Keratinocyte (primary cell): Measurements from ENCODE around the gene SLC39A10. TPM values are rescaled to one million over a fixed set of nuclear protein-coding genes. Genes with fewer than 3 reads are reported as not detected.

Experiments used
- DNase-seq: peaks from one replicate; pipeline ENCODE4 v3.0.0-alpha.2; 2011; ENCODE audit warnings: low read depth, missing footprints, low spot score
- FAIRE-seq: peaks from 2 replicates; lab custom pipeline; 2011; peaks lifted over from hg19 to GRCh38; lab: Jason Lieb, UNC
- H2AFZ ChIP-seq: 2 replicates; pipeline ENCODE4 v1.6.0; 2012; ENCODE audit warnings: low read length, control low read depth, inconsistent platforms; ENCODE audit not compliant: control insufficient read depth
- H3K27ac ChIP-seq: 2 replicates; pipeline ENCODE4 v1.5.1; 2011; ENCODE audit warnings: low read length; ENCODE audit not compliant: control insufficient read depth, insufficient read depth
- H3K27me3 ChIP-seq: 3 replicates; pipeline ENCODE4 v1.6.0; 2011; ENCODE audit warnings: low read length; ENCODE audit not compliant: control insufficient read depth, insufficient read depth; ENCODE audit errors: extremely low read depth
- H3K36me3 ChIP-seq, 2 experiments: 2 replicates in 1 of 2; 3 replicates in 1 of 2; pipeline ENCODE4 v1.5.1; 2011; ENCODE audit warnings: low read length in 2 of 2, mild to moderate bottlenecking in 1 of 2; ENCODE audit not compliant: control insufficient read depth in 2 of 2, insufficient read depth in 2 of 2; ENCODE audit errors: extremely low read depth in 1 of 2
- H3K4me1 ChIP-seq: 3 replicates; pipeline ENCODE4 v1.5.1; 2011; ENCODE audit warnings: low read length; ENCODE audit not compliant: control insufficient read depth, insufficient read depth; ENCODE audit errors: extremely low read depth
- H3K4me2 ChIP-seq: 3 replicates; pipeline ENCODE4 v1.6.0; 2011; ENCODE audit warnings: low read depth, low read length; ENCODE audit not compliant: control insufficient read depth, insufficient read depth; ENCODE audit errors: extremely low read depth
- H3K4me3 ChIP-seq, 3 experiments: fragments of 200-600 bp in 1 of 3; sonication (generic) in 1 of 3; 2 replicates in 2 of 3; 3 replicates in 1 of 3; pipeline ENCODE4 v1.5.1; 2011 to 2016; ENCODE audit warnings: low read length in 3 of 3, mild to moderate bottlenecking in 3 of 3, control low read depth in 2 of 3, inconsistent platforms in 1 of 3, low read depth in 1 of 3, mixed read lengths in 1 of 3, mixed run types in 1 of 3, moderate library complexity in 1 of 3; ENCODE audit not compliant: control insufficient read depth in 2 of 3, insufficient read depth in 2 of 3; ENCODE audit errors: extremely low read depth in 1 of 3
- H3K79me2 ChIP-seq: 2 replicates; pipeline ENCODE4 v1.6.0; 2012; ENCODE audit warnings: low read length; ENCODE audit not compliant: control insufficient read depth, insufficient read depth
- H3K9ac ChIP-seq: 3 replicates; pipeline ENCODE4 v1.6.0; 2011; ENCODE audit warnings: low read length; ENCODE audit not compliant: control insufficient read depth, insufficient read depth; ENCODE audit errors: extremely low read depth
- H3K9me1 ChIP-seq: 3 replicates; pipeline ENCODE4 v1.6.0; 2011; ENCODE audit warnings: low read length; ENCODE audit not compliant: control insufficient read depth, insufficient read depth; ENCODE audit errors: extremely low read depth
- H3K9me3 ChIP-seq: 2 replicates; pipeline ENCODE4 v1.5.1; 2012; ENCODE audit warnings: low read depth, low read length; ENCODE audit not compliant: control insufficient read depth
- H4K20me1 ChIP-seq: 3 replicates; pipeline ENCODE4 v1.6.0; 2011; ENCODE audit warnings: low read length; ENCODE audit not compliant: control insufficient read depth, insufficient read depth; ENCODE audit errors: extremely low read depth
- CTCF ChIP-seq, 3 experiments: IDR thresholded peaks in 1 of 3; conservative IDR thresholded peaks in 1 of 3; optimal IDR thresholded peaks in 1 of 3; 2 replicates in 2 of 3; 3 replicates in 1 of 3; pipeline versions ENCODE3 to v1.5.1; 2011; ENCODE audit warnings: low read length in 3 of 3, mild to moderate bottlenecking in 3 of 3, moderate library complexity in 2 of 3, control low read depth in 1 of 3, inconsistent platforms in 1 of 3; ENCODE audit not compliant: insufficient read depth in 2 of 3; ENCODE audit errors: extremely low read depth in 1 of 3
- EZH2 ChIP-seq: IDR thresholded peaks from one replicate; pipeline ENCODE4 v1.6.1; 2012; ENCODE audit warnings: inconsistent platforms, mild to moderate bottlenecking, low read length, moderate library complexity
- dilution Hi-C: fragments of 300-500 bp; cut with MboI; formaldehyde crosslinking; loops from one replicate; pipeline ENCODE4 v1.7.0; 2020; ENCODE audit warnings: low sequenced_read_pairs; ENCODE audit not compliant: extremely low pct_ligation_motif_present
- polyA plus RNA-seq, 5 experiments: library from polyadenylated mRNA; depleted of rRNA in 3 of 5; stranded (reverse) in 3 of 5; stranded (forward) in 1 of 5; unstranded in 1 of 5; fragments of >200 nt; gene quantifications; 1 replicate in 1 of 5; 2 replicates in 3 of 5; 3 replicates in 1 of 5; pipeline versions ENCODE4 v1.2.1 to v1.2.3, GENCODE V29; 2011 to 2012; ENCODE audit warnings: missing spikeins in 2 of 5, low read depth in 1 of 5, low replicate concordance in 1 of 5

SLC39A10 gene
- polyA plus RNA-seq, 1 donor (not counting 4 experiments of a cell fraction or from before 2014, with no cell fraction given), result 19.4 TPM

GRCh38 chr2:195613922-195614321 is 43.1 kb upstream of the SLC39A10 start:
- H3K4me3 ChIP-seq, result peak overlapping the region; percentile 40 to 68 (median 45)
- H3K4me2 ChIP-seq, result peak overlapping the region; percentile 60
- DNase-seq (peak; percentile 40), FAIRE-seq (peak; percentile 97)
- no peak overlapping the region for H3K9ac ChIP-seq
- H3K9me3 ChIP-seq, result no peaks in the 10 kb centered on the region
- H3K4me1 ChIP-seq, result peaks cover 22% of the 10 kb centered on the region
- no peaks in the 10 kb centered on the region for H3K36me3 ChIP-seq
- no peak overlapping the region for H2AFZ ChIP-seq
- no peaks in the 10 kb centered on the region for H3K79me2 ChIP-seq
- no peak for TF ChIP-seq EZH2
- TF ChIP-seq CTCF (optimal IDR thresholded peaks at IDR 0.05 in 1 of 3, IDR thresholded peaks at IDR 0.05 in 1 of 3, conservative IDR thresholded peaks at IDR 0.05 in 1 of 3; ENCODE audit: extremely low read depth in 1 of 3, insufficient read depth in 2 of 3, low read length in 3 of 3), result no peak
- H4K20me1 ChIP-seq, result no peaks in the 10 kb centered on the region
- H3K27ac ChIP-seq, result peak overlapping the region; percentile 63
- dilution Hi-C loops, result no loop called here
- no peaks in the 10 kb centered on the region for H3K27me3 ChIP-seq
- no peaks in the 10 kb centered on the region for H3K9me1 ChIP-seq

- Histone ChIP-seq H3K4me3 (no peak overlapping the region), H3K9ac (no peak overlapping the region), H3K9me3 (no peaks in the 10 kb centered on the region), H3K36me3 (no peaks in the 10 kb centered on the region), H4K20me1 (no peaks in the 10 kb centered on the region), H3K27me3 (no peaks in the 10 kb centered on the region), H2AFZ (no peak overlapping the region), H3K4me1 (peaks cover 23% of the 10 kb centered on the region), H3K9me1 (no peaks in the 10 kb centered on the region), H3K4me2 (no peak overlapping the region), H3K27ac (no peak overlapping the region), H3K79me2 (no peaks in the 10 kb centered on the region)
- TF ChIP-seq CTCF (optimal IDR thresholded peaks at IDR 0.05 in 1 of 3, IDR thresholded peaks at IDR 0.05 in 1 of 3, conservative IDR thresholded peaks at IDR 0.05 in 1 of 3; ENCODE audit: extremely low read depth in 1 of 3, insufficient read depth in 2 of 3, low read length in 3 of 3), result no peak
- TF ChIP-seq EZH2, result no peak
- FAIRE-seq, result no peak
- dilution Hi-C loops, result no loop called here
- no peak for DNase-seq
These were observed 37.4 kb upstream of the SLC39A10 start for GRCh38 chr2:195619590-195619989.
